Psoas muscle (tissue), 8 donors: ENCODE data around the gene GNAI3. TPM values are rescaled to one million over a fixed set of nuclear protein-coding genes. Genes with fewer than 3 reads are reported as not detected.

Source experiments
- ATAC-seq, 4 donors: fragments of 200-7000 bp; cut with Tn5 transposase; one replicate each; pipeline ENCODE4 v1.9.1; 2020; ENCODE audit warnings: moderate library complexity in 3 of 4, mild to moderate bottlenecking in 2 of 4
- DNase-seq, 2 donors: peaks; one replicate each; pipeline ENCODE4 v3.0.0-alpha.2; 2020
- H3K27ac ChIP-seq: fragments of 200-600 bp; one replicate; pipeline ENCODE4 v1.8.0; 2022
- H3K27me3 ChIP-seq, 3 donors: fragments of 200-600 bp in 1 of 3; one replicate each; pipeline versions ENCODE4 v1.6.1 to v1.8.0; 2013 to 2022; ENCODE audit warnings: low read length in 2 of 3, mild to moderate bottlenecking in 2 of 3, moderate library complexity in 1 of 3; ENCODE audit not compliant: insufficient read depth in 3 of 3
- H3K36me3 ChIP-seq, 2 donors: fragments of 200-600 bp in 1 of 2; one replicate each; pipeline versions ENCODE4 v1.6.1 to v1.8.0; 2013 to 2022; ENCODE audit warnings: low read depth in 1 of 2, mild to moderate bottlenecking in 1 of 2, moderate library complexity in 1 of 2; ENCODE audit not compliant: insufficient read depth in 1 of 2
- H3K4me1 ChIP-seq: fragments of 200-600 bp; one replicate; pipeline ENCODE4 v1.8.0; 2022
- H3K4me3 ChIP-seq: fragments of 200-600 bp; one replicate; pipeline ENCODE4 v1.8.0; 2022; ENCODE audit warnings: mild to moderate bottlenecking
- H3K9me3 ChIP-seq: fragments of 200-600 bp; one replicate; pipeline ENCODE4 v1.8.0; 2022
- CTCF ChIP-seq: fragments of 200-600 bp; IDR thresholded peaks from one replicate; pipeline ENCODE4 v1.8.0; 2022; ENCODE audit warnings: antibody characterized with exemption
- WGBS, 3 donors: extraction: QIAGEN DNeasy Blood & Tissue Kit; methylation state at CpG; one replicate each; pipeline versions ENCODE4 v1.1.6 to v1.1.7; 2013; 5-methylcytosine and 5-hydroxymethylcytosine counted together
- intact Hi-C, 2 donors: fragments of 100-400 bp; cut with DNase I; formaldehyde crosslinking; loops; one replicate each; pipeline versions ENCODE4 v1.11.0 to v1.14.2; 2022
- polyA plus RNA-seq, 3 donors: library from polyadenylated mRNA; stranded (reverse); fragments of 200-250 nt; gene quantifications; one replicate each; pipeline ENCODE4 v1.2.3, GENCODE V29; 2013
- total RNA-seq, 4 donors: library from RNA; stranded (reverse); fragmentation: NEBNext Ultra II Directional in 2 of 4; extraction: Animal tissue kit (Norgen Biotek cat#: 25700) in 2 of 4; gene quantifications; one replicate each; pipeline versions ENCODE4 v1.2.1 to v1.2.4, GENCODE V29; 2021 to 2023
- donor health status: healthy with polysubstance abuse.
- donor health status: DM: no; HTN: no; CAD: no; lungs with moderate emphysema.
- donor health status: Bipolar disorder and iron deficiency.
- donor health status: healthy.
- donor health status: DM: yes; HTN: yes; CAD: no.
- donor health status: DM: no; HTN: no; CAD: no.
- donor health status: DM: no; HTN: no; CAD: no.
- donor health status: DM: yes; HTN: yes; CAD: no.

GNAI3 gene
- total and polyA plus RNA-seq, 7 donors: 0.96 to 2.9 (median 1.7) TPM

- H3K4me3 ChIP-seq: no peak overlapping the region
- H3K4me1 ChIP-seq: no peaks in the 10 kb centered on the region
- no peaks in the 10 kb centered on the region for H3K36me3 ChIP-seq
- H3K27me3 ChIP-seq: no peaks in the 10 kb centered on the region
- no peak for TF ChIP-seq CTCF
- no peak for DNase-seq
- H3K9me3 ChIP-seq: no peaks in the 10 kb centered on the region
- H3K27ac ChIP-seq: no peak overlapping the region
- 91 to 92% (median 92%) methylated on average over 13 of the region's 13 CpGs for WGBS, 3 donors
- intact Hi-C loops: no loop called here
- ATAC-seq: no peak
Observed at GRCh38 chr1:109611308-109611990, 63.0 kb downstream of the GNAI3 start.

DNA sequence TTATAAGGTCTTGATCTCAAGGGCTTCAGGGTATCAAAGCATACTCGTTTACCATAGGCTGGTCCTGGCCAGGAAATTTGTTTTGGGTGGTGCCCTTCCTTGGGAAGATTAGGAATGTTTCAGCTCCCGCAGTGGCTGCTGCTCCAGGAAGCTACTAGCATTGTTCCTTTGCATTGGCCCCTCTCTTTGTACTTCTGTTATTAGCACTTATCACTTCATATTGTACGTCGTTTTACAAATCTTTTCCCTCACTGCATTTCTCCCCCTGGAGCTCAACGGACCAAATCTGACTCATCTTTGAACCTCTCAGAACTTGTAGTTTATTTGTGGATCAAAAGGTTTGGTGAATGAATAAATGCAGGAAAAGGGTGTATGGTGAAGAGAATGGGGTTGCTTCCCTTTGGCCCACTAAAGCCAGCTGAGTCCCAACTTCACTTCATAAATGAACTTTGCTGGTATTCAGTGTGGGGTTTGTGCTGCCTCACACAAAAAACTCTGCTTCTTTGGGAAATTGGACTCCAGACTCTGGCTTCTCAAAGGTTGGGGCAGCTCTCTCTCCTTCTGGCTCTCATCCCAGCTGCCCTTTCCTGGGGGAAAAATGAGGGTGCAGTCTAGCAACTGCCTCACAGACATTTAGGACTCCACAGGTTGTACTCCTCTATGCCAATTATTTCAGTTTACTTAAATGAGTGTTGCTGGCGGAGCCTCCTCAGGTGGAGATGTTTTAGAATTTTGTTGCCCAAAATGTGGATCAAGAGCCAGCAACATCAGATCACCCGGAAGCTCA, 65.1 kb downstream of the GNAI3 start:
- no peak for DNase-seq
- no peak for TF ChIP-seq CTCF
- intact Hi-C loops: no loop called here
- Histone ChIP-seq H3K4me3 (no peak overlapping the region), H3K27me3 (no peaks in the 10 kb centered on the region), H3K36me3 (no peaks in the 10 kb centered on the region), H3K9me3 (no peaks in the 10 kb centered on the region), H3K4me1 (no peaks in the 10 kb centered on the region), H3K27ac (no peak overlapping the region)
- no peak for ATAC-seq
- 52 to 59% (median 53%) methylated on average over 7 of the region's 7 CpGs for WGBS, 3 donors

DNA sequence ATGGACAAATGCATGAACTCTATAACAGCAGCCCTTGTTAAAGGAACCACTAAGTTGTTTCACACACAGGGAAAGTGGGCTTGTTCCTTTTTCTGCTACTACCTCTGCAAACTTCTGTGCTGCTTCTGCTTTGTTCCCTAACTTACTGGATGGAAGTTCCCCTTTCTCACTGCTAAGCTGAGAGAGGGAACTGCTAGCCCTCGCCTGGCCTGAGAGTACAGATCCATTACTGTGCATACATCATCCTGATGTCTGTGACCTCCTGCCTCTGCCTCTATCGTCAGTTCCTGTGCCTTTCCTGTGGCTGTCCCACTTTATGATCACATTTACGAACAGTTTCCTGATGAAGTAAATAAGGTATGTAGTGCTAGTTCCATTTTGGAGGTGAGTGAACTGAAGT, 67.5 kb downstream of the GNAI3 start:
- WGBS, 3 donors: 59 to 63% (median 61%) methylated on average over 3 of the region's 3 CpGs
- Histone ChIP-seq H3K27ac (no peak overlapping the region), H3K4me3 (no peak overlapping the region), H3K4me1 (peaks cover 11% of the 10 kb centered on the region), H3K36me3 (no peaks in the 10 kb centered on the region), H3K9me3 (no peaks in the 10 kb centered on the region), H3K27me3 (peaks cover 0 to 4% (median 0%) of the 10 kb centered on the region in 3 donors)
- ATAC-seq (no peak), DNase-seq (no peak)
- intact Hi-C loops: loop anchor here (5.0 kb wide), 1 partner anchor 69 kb away; the partner anchor contains the start of gene GNAI3 (in 2 of the 2)
- no peak for TF ChIP-seq CTCF

DNA sequence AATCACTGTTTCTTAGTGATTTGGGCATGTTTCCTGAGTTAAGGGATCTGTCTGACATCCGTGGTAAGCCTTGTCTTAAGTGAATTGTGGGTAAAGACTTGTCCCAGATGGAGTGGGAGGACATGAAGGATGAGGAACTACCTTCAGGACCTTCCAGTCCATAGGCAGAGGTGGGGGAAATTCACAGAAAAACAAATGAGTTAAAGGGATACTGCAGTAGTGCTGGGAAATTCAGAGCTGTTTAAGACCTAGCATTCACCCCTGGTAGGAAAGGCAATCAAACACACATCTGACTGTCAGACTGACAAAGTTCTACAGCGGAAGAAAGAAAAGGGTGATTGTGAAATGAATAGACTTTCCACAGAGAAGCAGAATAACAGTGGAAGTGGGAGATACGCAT, 68.0 kb downstream of the GNAI3 start:
- peaks cover 0 to 4% (median 0%) of the 10 kb centered on the region in 3 donors for H3K27me3 ChIP-seq
- 83 to 86% (median 84%) methylated on average over 3 of the region's 3 CpGs for WGBS, 3 donors
- ATAC-seq (no peak), DNase-seq (no peak)
- H3K4me3 ChIP-seq: no peak overlapping the region
- peaks cover 11% of the 10 kb centered on the region for H3K4me1 ChIP-seq
- intact Hi-C loops: loop anchor here (5.0 kb wide), 1 partner anchor 69 kb away; the partner anchor contains the start of gene GNAI3 (in 2 of the 2)
- no peaks in the 10 kb centered on the region for H3K9me3 ChIP-seq
- no peak overlapping the region for H3K27ac ChIP-seq
- TF ChIP-seq CTCF: no peak
- H3K36me3 ChIP-seq: no peaks in the 10 kb centered on the region
